Neural progenitor cell (in vitro differentiated cells): Measurements from ENCODE around the gene PNPLA7. TPM values are rescaled to one million over a fixed set of nuclear protein-coding genes. Genes with fewer than 3 reads are reported as not detected.

Experiments used
- DNase-seq: peaks from one replicate; pipeline ENCODE4 v3.0.0-alpha.2; 2016; ENCODE audit warnings: low spot score
- H2AFZ ChIP-seq: fragments of 200-600 bp; sonication (generic); replicated peaks from 2 replicates; pipeline ENCODE4 v1.6.1; 2016; ENCODE audit warnings: antibody characterized with exemption
- H3F3A ChIP-seq: fragments of 200-600 bp; sonication (generic); 2 replicates; pipeline ENCODE4 v1.6.1; 2016; ENCODE audit warnings: antibody characterized with exemption, low read depth
- H3K27ac ChIP-seq: fragments of 200-600 bp; sonication (generic); 2 replicates; pipeline ENCODE4 v1.5.1; 2016; ENCODE audit warnings: mild to moderate bottlenecking
- H3K27me3 ChIP-seq: fragments of 200-600 bp; sonication (generic); 2 replicates; pipeline ENCODE4 v1.6.1; 2016; ENCODE audit warnings: mild to moderate bottlenecking, moderate library complexity
- H3K36me3 ChIP-seq: fragments of 200-600 bp; sonication (generic); 2 replicates; pipeline ENCODE4 v1.5.1; 2016
- H3K4me1 ChIP-seq: fragments of 200-600 bp; sonication (generic); 2 replicates; pipeline ENCODE4 v1.6.1; 2016; ENCODE audit warnings: mixed run types
- H3K4me2 ChIP-seq: fragments of 200-600 bp; sonication (generic); 2 replicates; pipeline ENCODE4 v1.6.1; 2016
- H3K4me3 ChIP-seq: fragments of 200-600 bp; sonication (generic); 2 replicates; pipeline ENCODE4 v1.5.1; 2016
- H3K79me2 ChIP-seq: fragments of 200-600 bp; sonication (generic); 2 replicates; pipeline ENCODE4 v1.6.1; 2016; ENCODE audit warnings: low read depth
- H3K9ac ChIP-seq: fragments of 200-600 bp; sonication (generic); 2 replicates; pipeline ENCODE4 v1.6.1; 2016
- H3K9me3 ChIP-seq: fragments of 200-600 bp; sonication (generic); 2 replicates; pipeline ENCODE4 v1.5.1; 2016; ENCODE audit warnings: low read depth
- H4K20me1 ChIP-seq: fragments of 200-600 bp; sonication (generic); 2 replicates; pipeline ENCODE4 v1.6.1; 2016; ENCODE audit warnings: low read depth
- H3K27ac Mint-ChIP-seq: 3 replicates; pipeline ENCODE4 v1.8.0; 2021; ENCODE audit warnings: mixed read lengths
- H3K27me3 Mint-ChIP-seq: 2 replicates; pipeline ENCODE4 v1.8.0; 2022; ENCODE audit warnings: low read depth, mild to moderate bottlenecking, inconsistent platforms, moderate library complexity, mixed read lengths; ENCODE audit not compliant: insufficient read depth
- H3K36me3 Mint-ChIP-seq: 3 replicates; pipeline ENCODE4 v1.8.0; 2021; ENCODE audit warnings: mixed read lengths
- H3K4me1 Mint-ChIP-seq: 3 replicates; pipeline ENCODE4 v1.8.0; 2021; ENCODE audit warnings: mixed read lengths
- H3K4me3 Mint-ChIP-seq: 3 replicates; pipeline ENCODE4 v1.8.0; 2021; ENCODE audit warnings: mild to moderate bottlenecking, moderate library complexity, mixed read lengths
- H3K9me3 Mint-ChIP-seq: 3 replicates; pipeline ENCODE4 v1.8.0; 2020; ENCODE audit warnings: mixed read lengths
- EZH2 ChIP-seq: fragments of 200-600 bp; sonication (generic); IDR thresholded peaks from 2 replicates; pipeline ENCODE4 v1.6.1; 2017; ENCODE audit warnings: antibody characterized with exemption, mild to moderate bottlenecking, moderate library complexity
- EZH2phosphoT487 ChIP-seq: fragments of 200-600 bp; sonication (generic); IDR thresholded peaks from 2 replicates; pipeline ENCODE4 v1.6.1; 2017; ENCODE audit warnings: antibody characterized with exemption
- total RNA-seq: library from RNA; depleted of rRNA; stranded (reverse); fragments of >200 nt; gene quantifications from 2 replicates; pipeline ENCODE4 v1.2.3, GENCODE V29; 2015; ENCODE audit warnings: low replicate concordance
- TF ChIP-seq, protein P1 (sequence below): fragments of 200-600 bp; sonication (generic); IDR thresholded peaks from 2 replicates; pipeline ENCODE4 v1.5.1; 2017; ENCODE audit warnings: antibody characterized with exemption, mild to moderate bottlenecking

The PNPLA7 gene
- total RNA-seq, 1 donor from 2014 or later = 0.13 TPM

DNA sequence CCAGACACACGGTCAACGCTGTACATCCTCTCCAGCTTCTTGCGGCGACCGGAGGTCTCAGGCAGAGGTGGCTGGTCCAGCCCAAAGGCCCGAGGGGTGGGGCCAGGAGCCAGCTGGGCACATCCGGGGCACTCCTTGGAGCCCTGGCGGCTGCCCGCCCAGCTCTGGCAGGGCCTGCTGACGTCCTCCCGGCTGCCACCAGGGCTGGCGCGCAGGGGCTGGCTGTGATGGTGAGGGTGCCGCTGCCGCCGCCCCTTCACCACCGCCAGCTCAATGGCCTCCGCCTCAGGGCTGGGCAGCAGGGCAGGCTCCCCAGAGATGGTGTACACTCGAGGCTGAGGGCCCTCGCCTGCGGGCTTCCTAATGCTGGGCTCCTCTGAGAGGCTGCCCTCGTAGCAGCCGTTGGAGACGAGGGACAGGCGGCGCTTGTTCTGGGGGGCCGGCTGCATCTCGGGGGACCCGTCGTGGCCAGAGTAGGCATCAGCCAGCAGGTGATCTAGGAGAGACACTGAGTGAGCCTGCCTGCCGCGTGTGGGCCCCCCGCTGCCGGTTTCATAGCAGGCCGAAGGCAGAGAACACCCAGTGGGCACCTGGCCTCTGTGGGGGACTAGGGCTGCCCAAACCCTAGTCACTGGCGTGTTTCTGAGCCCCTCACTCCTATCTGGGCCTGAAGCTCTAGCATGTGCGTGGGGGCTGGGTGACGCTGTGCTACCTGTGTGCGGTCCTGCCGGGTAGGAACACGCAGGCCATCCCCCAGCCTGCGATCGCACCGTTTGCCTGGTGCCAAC is 92.6 kb downstream of the PNPLA7 start:
- Mint-ChIP-seq H3K9me3 (no peaks in the 10 kb centered on the region), H3K4me1 (peaks cover 18% of the 10 kb centered on the region), H3K36me3 (peaks cover 2% of the 10 kb centered on the region), H3K27me3 (peaks cover 3% of the 10 kb centered on the region), H3K27ac (no peak overlapping the region), H3K4me3 (peak overlapping the region; percentile 68)
- Histone ChIP-seq H4K20me1 (peaks cover 51% of the 10 kb centered on the region), H3K4me3 (peak overlapping the region; percentile 86), H3K36me3 (no peaks in the 10 kb centered on the region), H2AFZ (no peak overlapping the region), H3K4me1 (peaks cover 24% of the 10 kb centered on the region), H3K4me2 (peak overlapping the region; percentile 95), H3K9me3 (no peaks in the 10 kb centered on the region), H3K27ac (no peak overlapping the region), H3K9ac (no peak overlapping the region), H3K27me3 (peaks cover 40% of the 10 kb centered on the region), H3K79me2 (peaks cover 7% of the 10 kb centered on the region), H3F3A (peaks cover 15% of the 10 kb centered on the region)
- DNase-seq = no peak
- TF ChIP-seq EZH2phosphoT487 = no peak
- TF ChIP-seq, protein P1, sequence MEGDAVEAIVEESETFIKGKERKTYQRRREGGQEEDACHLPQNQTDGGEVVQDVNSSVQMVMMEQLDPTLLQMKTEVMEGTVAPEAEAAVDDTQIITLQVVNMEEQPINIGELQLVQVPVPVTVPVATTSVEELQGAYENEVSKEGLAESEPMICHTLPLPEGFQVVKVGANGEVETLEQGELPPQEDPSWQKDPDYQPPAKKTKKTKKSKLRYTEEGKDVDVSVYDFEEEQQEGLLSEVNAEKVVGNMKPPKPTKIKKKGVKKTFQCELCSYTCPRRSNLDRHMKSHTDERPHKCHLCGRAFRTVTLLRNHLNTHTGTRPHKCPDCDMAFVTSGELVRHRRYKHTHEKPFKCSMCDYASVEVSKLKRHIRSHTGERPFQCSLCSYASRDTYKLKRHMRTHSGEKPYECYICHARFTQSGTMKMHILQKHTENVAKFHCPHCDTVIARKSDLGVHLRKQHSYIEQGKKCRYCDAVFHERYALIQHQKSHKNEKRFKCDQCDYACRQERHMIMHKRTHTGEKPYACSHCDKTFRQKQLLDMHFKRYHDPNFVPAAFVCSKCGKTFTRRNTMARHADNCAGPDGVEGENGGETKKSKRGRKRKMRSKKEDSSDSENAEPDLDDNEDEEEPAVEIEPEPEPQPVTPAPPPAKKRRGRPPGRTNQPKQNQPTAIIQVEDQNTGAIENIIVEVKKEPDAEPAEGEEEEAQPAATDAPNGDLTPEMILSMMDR = no peak
- no peak for TF ChIP-seq EZH2

GRCh38 chr9:137456864-137457405 is 93.3 kb downstream of the PNPLA7 start:
- H3K79me2 ChIP-seq = peaks cover 7% of the 10 kb centered on the region
- H3K9me3 ChIP-seq = no peaks in the 10 kb centered on the region
- H3K27ac ChIP-seq = no peak overlapping the region
- Mint-ChIP-seq H3K27ac (no peak overlapping the region), H3K36me3 (peaks cover 4% of the 10 kb centered on the region), H3K4me1 (peaks cover 18% of the 10 kb centered on the region), H3K9me3 (no peaks in the 10 kb centered on the region), H3K27me3 (peaks cover 3% of the 10 kb centered on the region), H3K4me3 (peak overlapping the region; percentile 66)
- no peaks in the 10 kb centered on the region for H3K36me3 ChIP-seq
- TF ChIP-seq EZH2 (no peak), EZH2phosphoT487 (no peak)
- TF ChIP-seq, protein P1 = no peak
- H3K9ac ChIP-seq = no peak overlapping the region
- H2AFZ ChIP-seq = no peak overlapping the region
- no peak for DNase-seq
- H3K4me3 ChIP-seq = no peak overlapping the region
- H3F3A ChIP-seq = peaks cover 15% of the 10 kb centered on the region
- peaks cover 56% of the 10 kb centered on the region for H4K20me1 ChIP-seq
- H3K27me3 ChIP-seq = peaks cover 33% of the 10 kb centered on the region
- H3K4me2 ChIP-seq = no peak overlapping the region
- H3K4me1 ChIP-seq = peaks cover 24% of the 10 kb centered on the region

- TF ChIP-seq, protein P1 = no peak
- TF ChIP-seq EZH2 (no peak), EZH2phosphoT487 (no peak)
- Mint-ChIP-seq H3K9me3 (no peaks in the 10 kb centered on the region), H3K36me3 (peaks cover 4% of the 10 kb centered on the region), H3K4me1 (peaks cover 18% of the 10 kb centered on the region), H3K27me3 (peaks cover 3% of the 10 kb centered on the region), H3K27ac (no peak overlapping the region), H3K4me3 (peak overlapping the region; percentile 78)
- Histone ChIP-seq H3K36me3 (no peaks in the 10 kb centered on the region), H3K4me2 (no peak overlapping the region), H3K27me3 (peaks cover 26% of the 10 kb centered on the region), H3K9ac (no peak overlapping the region), H3K9me3 (no peaks in the 10 kb centered on the region), H3K4me1 (peaks cover 24% of the 10 kb centered on the region), H2AFZ (no peak overlapping the region), H3K79me2 (peaks cover 7% of the 10 kb centered on the region), H3F3A (peaks cover 15% of the 10 kb centered on the region), H3K27ac (no peak overlapping the region), H3K4me3 (no peak overlapping the region), H4K20me1 (peaks cover 56% of the 10 kb centered on the region)
- DNase-seq = no peak
Observed at GRCh38 chr9:137456061-137456863, 93.9 kb downstream of the PNPLA7 start.
